D721Med (cell line): ENCODE results near the gene GHR.

Experiments used
- DNase-seq: peaks from one replicate; pipeline ENCODE4 v3.0.0; 2011; ENCODE audit warnings: low spot score; ENCODE audit not compliant: insufficient read length
- FAIRE-seq: peaks from 2 replicates; lab custom pipeline; 2011; peaks lifted over from hg19 to GRCh38; lab: Jason Lieb, UNC
- TF ChIP-seq, protein P1 (sequence below): IDR thresholded peaks from 2 replicates; pipeline ENCODE4 v1.5.1; 2012; ENCODE audit warnings: mild to moderate bottlenecking, control low read depth; ENCODE audit not compliant: insufficient read depth; ENCODE audit errors: missing control alignments

The GHR gene

DNA sequence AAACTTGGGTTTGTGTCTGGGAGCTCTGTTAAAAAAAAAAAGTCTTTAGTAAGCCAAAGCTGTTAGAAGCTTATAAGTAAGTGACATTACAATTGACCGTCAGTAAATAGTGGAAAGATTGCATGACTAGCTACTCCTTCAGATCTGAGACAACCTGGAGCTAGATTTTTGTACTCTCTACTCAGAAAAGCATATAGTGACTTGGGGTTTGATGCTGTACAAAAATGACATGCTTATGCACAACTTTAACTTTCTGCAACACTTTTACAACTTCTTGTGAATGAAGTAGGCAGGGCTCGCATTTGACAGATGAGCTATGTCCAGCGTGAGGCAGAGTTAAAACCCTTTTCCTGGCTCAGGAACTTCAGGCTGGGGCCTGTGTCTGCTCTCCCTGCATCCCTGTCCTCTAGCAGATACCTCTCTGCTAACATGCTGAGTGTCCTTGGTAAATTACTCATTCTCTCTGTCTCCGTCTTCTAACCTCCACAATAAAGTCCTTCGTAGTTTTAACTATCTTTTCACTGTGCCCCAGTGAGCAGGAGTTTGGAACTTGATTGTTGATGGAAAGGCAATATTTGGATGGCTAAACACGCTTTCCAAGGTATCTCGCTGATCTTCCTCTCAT, 471 bp upstream of the GHR start:
- TF ChIP-seq, protein P1, sequence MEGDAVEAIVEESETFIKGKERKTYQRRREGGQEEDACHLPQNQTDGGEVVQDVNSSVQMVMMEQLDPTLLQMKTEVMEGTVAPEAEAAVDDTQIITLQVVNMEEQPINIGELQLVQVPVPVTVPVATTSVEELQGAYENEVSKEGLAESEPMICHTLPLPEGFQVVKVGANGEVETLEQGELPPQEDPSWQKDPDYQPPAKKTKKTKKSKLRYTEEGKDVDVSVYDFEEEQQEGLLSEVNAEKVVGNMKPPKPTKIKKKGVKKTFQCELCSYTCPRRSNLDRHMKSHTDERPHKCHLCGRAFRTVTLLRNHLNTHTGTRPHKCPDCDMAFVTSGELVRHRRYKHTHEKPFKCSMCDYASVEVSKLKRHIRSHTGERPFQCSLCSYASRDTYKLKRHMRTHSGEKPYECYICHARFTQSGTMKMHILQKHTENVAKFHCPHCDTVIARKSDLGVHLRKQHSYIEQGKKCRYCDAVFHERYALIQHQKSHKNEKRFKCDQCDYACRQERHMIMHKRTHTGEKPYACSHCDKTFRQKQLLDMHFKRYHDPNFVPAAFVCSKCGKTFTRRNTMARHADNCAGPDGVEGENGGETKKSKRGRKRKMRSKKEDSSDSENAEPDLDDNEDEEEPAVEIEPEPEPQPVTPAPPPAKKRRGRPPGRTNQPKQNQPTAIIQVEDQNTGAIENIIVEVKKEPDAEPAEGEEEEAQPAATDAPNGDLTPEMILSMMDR = no peak
- DNase-seq (no peak), FAIRE-seq (no peak)

DNA sequence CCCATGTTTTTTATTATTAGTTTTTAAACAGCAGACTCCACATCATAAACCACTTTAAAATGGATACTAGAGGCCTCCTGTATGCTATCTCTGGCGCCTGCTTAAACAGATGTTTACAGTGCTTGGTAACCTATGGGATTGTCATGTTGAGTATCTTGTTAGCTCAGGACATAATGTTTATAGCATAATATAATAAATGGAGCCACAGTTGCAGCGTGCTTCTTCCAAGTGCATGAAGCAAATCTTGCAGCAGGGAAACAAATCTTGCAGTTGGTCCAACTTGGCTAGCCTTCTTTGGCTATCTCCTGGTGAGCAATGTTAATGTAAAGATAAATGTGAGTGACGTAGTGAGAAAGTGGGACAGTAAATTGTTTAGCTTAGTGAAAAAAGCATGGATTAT, 2.8 kb downstream of the GHR start:
- FAIRE-seq (no peak), DNase-seq (no peak)
- TF ChIP-seq, protein P1 = no peak

GRCh38 chr5:42429694-42430093, 6.5 kb downstream of the GHR start:
- FAIRE-seq = no peak
- no peak for DNase-seq
- TF ChIP-seq, protein P1 = no peak

- FAIRE-seq (no peak), DNase-seq (no peak)
- TF ChIP-seq, protein P1 = no peak
These were observed 10.9 kb downstream of the GHR start for GRCh38 chr5:42434047-42434724.

- TF ChIP-seq, protein P1 = no peak
- DNase-seq = no peak
- FAIRE-seq = no peak
These were observed 12.8 kb downstream of the GHR start for GRCh38 chr5:42436051-42436450.

- DNase-seq = no peak
- TF ChIP-seq, protein P1 = no peak
- no peak for FAIRE-seq
These were observed 31.2 kb downstream of the GHR start for GRCh38 chr5:42454216-42454995.

- TF ChIP-seq, protein P1 = no peak
These were observed 37.8 kb downstream of the GHR start for GRCh38 chr5:42461033-42461432.

More at GRCh38 chr5:42461033-42461432, 37.8 kb downstream of the GHR start:
- no peak for FAIRE-seq
- DNase-seq = no peak
